ENCODE results near the gene IRAK2. TPM values are rescaled to one million over a fixed set of nuclear protein-coding genes. Genes with fewer than 3 reads are reported as not detected.

Gene IRAK2
- polyA plus RNA-seq, 3 donors: 0.78 to 2.0 (median 1.5) TPM

- Histone ChIP-seq H4K20me1 (ENCODE audit: insufficient read depth, low read length) (no peaks in the 10 kb centered on the region), H3K4me2 (replicated peaks; ENCODE audit: extremely low read depth, low read length, poor library complexity, severe bottlenecking) (peak overlapping the region; percentile 43), H3K9ac (ENCODE audit: insufficient read depth, low read length, poor library complexity, severe bottlenecking) (peak overlapping the region; percentile 42), H3K79me2 (ENCODE audit: insufficient read depth, low read length) (no peaks in the 10 kb centered on the region), H3K36me3 (replicated peaks in 1 of 2; ENCODE audit: control insufficient read depth in 1 of 2, insufficient read depth in 2 of 2, low read length in 2 of 2) (no peaks in the 10 kb centered on the region), H3K9me3 (replicated peaks in 1 of 2; ENCODE audit: control insufficient read depth in 1 of 2, insufficient read depth in 1 of 2, low read length in 2 of 2) (no peaks in the 10 kb centered on the region), H3K4me3 (replicated peaks in 1 of 3; ENCODE audit: low read depth in 2 of 3, low read length in 3 of 3) (peak overlapping the region in 1 of 3 experiments; percentile 40), H3K4me1 (ENCODE audit: control insufficient read depth in 1 of 2, insufficient read depth in 2 of 2, low read length in 2 of 2) (peaks cover 86 to 87% of the 10 kb centered on the region in 2 donors), H3K27ac (ENCODE audit: low read depth in 1 of 2, low read length in 2 of 2) (peak overlapping the region; percentile 68 to 84), H3K27me3 (ENCODE audit: control insufficient read depth in 2 of 2, insufficient read depth in 2 of 2, low read length in 2 of 2) (no peaks in the 10 kb centered on the region), H2AFZ (ENCODE audit: insufficient read depth, low read depth, low read length, poor library complexity, severe bottlenecking) (no peak overlapping the region)
- DNase-seq: peak; percentile 92 to 94 (median 92)
- Mint-ChIP-seq H3K9me3 (peaks cover 0 to 2% (median 0%) of the 10 kb centered on the region in 7 donors), H3K27ac (peak overlapping the region; percentile 91 to 98 (median 95)), H3K4me3 (peak overlapping the region; percentile 13 to 62), H3K36me3 (peaks cover 4 to 13% of the 10 kb centered on the region in 2 donors), H3K27me3 (ENCODE audit: low read depth in 3 of 3) (peaks cover 0 to 5% (median 0%) of the 10 kb centered on the region in 3 donors), H3K4me1 (peaks cover 89% of the 10 kb centered on the region)
- intact Hi-C loops (cut with micrococcal nuclease): loop anchor here in 1 of 2 donors (2.0 kb wide), 1 partner anchor 15 kb away; no protein-coding TSS in a partner anchor
- 0% methylated on average over 2 of the region's 7 CpGs for WGBS (ENCODE audit: insufficient coverage)
- no peak for TF ChIP-seq CTCF (IDR thresholded peaks at IDR 0.05)
Measured at GRCh38 chr3:10189557-10190354, 25.0 kb downstream of the IRAK2 start.

GRCh38 chr3:10192953-10193691 is 28.4 kb downstream of the IRAK2 start:
- H3K4me1 Mint-ChIP-seq: peaks cover 86% of the 10 kb centered on the region
- Histone ChIP-seq H3K9ac (ENCODE audit: insufficient read depth, low read length, poor library complexity, severe bottlenecking) (no peak overlapping the region), H2AFZ (ENCODE audit: insufficient read depth, low read depth, low read length, poor library complexity, severe bottlenecking) (no peak overlapping the region), H3K27me3 (ENCODE audit: control insufficient read depth in 2 of 2, insufficient read depth in 2 of 2, low read length in 2 of 2) (no peaks in the 10 kb centered on the region), H3K79me2 (ENCODE audit: insufficient read depth, low read length) (no peaks in the 10 kb centered on the region), H3K4me3 (replicated peaks in 1 of 3; ENCODE audit: low read depth in 2 of 3, low read length in 3 of 3) (no peak overlapping the region), H3K9me3 (replicated peaks in 1 of 2; ENCODE audit: control insufficient read depth in 1 of 2, insufficient read depth in 1 of 2, low read length in 2 of 2) (no peaks in the 10 kb centered on the region), H4K20me1 (ENCODE audit: insufficient read depth, low read length) (no peaks in the 10 kb centered on the region), H3K4me2 (replicated peaks; ENCODE audit: extremely low read depth, low read length, poor library complexity, severe bottlenecking) (peak overlapping the region; percentile 17), H3K27ac (ENCODE audit: low read depth in 1 of 2, low read length in 2 of 2) (peak overlapping the region in 1 of 2 donors; percentile 81), H3K4me1 (ENCODE audit: control insufficient read depth in 1 of 2, insufficient read depth in 2 of 2, low read length in 2 of 2) (peaks cover 83 to 88% of the 10 kb centered on the region in 2 donors), H3K36me3 (replicated peaks in 1 of 2; ENCODE audit: control insufficient read depth in 1 of 2, insufficient read depth in 2 of 2, low read length in 2 of 2) (no peaks in the 10 kb centered on the region)
- intact Hi-C loops (cut with micrococcal nuclease): no loop called here
- H3K36me3 Mint-ChIP-seq: peaks cover 8 to 14% of the 10 kb centered on the region in 2 donors
- H3K9me3 Mint-ChIP-seq: peaks cover 0 to 2% (median 0%) of the 10 kb centered on the region in 7 donors
- peak; percentile 51 for TF ChIP-seq CTCF (IDR thresholded peaks at IDR 0.05)
- H3K27ac Mint-ChIP-seq: peak overlapping the region; percentile 81 to 97 (median 93)
- H3K27me3 Mint-ChIP-seq (ENCODE audit: low read depth in 3 of 3): peaks cover 0 to 7% (median 0%) of the 10 kb centered on the region in 3 donors
- no peak overlapping the region for H3K4me3 Mint-ChIP-seq
- DNase-seq: peak; percentile 75 to 92 (median 80)
- whole genome bisulfite sequencing (ENCODE audit: insufficient coverage): 24% methylated on average over 9 of the region's 12 CpGs

Data from CD14-positive monocyte (primary cell).